HG02884 (cell line): ENCODE results near the gene HPRT1.

ENCODE experiments used
- ATAC-seq: cut with Tn5 transposase; IDR thresholded peaks from one replicate; pipeline ENCODE4 v1.9.1; 2021; ENCODE audit warnings: mild to moderate bottlenecking, moderate library complexity; ENCODE audit not compliant: unreplicated experiment

Gene HPRT1

GRCh38 chrX:134472041-134472440 lies 12.1 kb downstream of the HPRT1 start:
- ATAC-seq: no peak

- no peak for ATAC-seq
These were observed 16.3 kb downstream of the HPRT1 start for GRCh38 chrX:134476284-134476683.

DNA sequence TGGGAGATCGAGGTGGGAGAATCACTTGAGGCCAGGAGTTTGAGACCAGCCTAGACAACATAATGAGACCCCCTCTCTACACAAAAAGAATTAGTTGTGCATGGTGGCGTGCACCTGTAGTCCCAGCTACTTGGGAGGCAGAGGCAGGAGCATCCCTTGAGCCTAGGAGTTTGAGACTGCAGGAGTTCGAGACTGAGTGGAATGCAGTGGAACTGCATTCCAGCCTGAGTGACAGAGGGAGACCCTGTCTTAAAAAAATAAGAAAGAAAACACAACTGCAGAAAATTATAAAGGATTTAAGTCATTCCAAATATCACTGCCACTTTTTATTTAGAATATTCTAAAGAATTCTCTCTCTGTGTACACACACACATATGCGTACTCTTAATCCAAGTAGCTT lies 18.4 kb downstream of the HPRT1 start:
- ATAC-seq: no peak

DNA sequence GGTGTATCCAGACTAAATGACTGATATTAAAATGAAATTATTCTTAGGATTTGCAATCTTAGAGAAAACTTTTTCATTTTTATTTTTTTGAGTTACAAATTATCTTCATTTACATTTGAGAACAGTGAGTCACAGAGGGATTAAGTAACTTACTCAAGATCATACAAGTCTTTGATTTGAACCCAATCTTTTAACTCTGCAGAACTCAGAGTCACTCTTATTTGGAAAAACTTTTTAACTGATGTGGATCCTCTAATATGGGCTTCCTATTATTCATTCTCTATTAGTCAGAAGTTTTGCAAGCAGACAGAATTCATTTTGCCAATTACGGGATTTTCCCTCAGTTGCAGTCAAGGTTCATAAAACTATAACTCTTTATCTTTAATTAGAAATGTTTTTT lies 20.1 kb downstream of the HPRT1 start:
- ATAC-seq: no peak

DNA sequence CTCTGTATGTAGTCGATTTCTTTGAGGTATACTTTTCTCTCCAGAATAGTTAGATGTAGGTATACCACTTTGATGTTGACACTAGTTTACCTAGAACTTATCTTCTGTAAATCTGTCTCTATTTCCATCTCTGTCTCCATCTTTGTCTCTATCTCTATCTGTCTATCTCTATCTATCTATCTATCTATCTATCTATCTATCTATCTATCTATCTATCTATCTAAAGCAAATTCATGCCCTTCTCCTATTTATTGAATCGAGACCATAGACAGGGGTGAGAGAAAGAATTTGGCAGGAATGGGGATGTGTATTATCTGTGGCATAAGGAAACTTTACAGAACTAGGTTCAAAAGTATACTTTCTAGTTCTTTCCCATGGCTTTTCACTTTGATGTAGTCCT lies 21.4 kb downstream of the HPRT1 start:
- ATAC-seq: no peak

DNA sequence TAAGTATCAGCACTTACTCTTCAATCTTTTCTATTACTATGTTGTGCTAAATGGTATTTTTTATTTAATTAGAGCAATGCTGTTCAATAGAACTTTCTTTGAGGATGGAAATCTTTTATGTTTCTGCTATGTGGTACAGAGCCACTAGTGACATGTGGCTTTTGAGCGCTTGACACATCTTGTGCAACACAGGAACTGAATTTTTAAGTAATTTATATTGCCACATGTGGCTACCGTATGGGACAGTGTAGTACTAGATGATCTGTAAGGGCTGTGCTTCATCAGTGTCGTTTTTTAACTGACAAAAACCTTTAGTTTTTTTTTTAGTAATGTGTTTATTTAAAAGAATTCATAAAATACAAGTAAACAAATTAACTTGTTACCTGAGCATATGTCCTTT lies 22.4 kb downstream of the HPRT1 start:
- ATAC-seq: no peak

DNA sequence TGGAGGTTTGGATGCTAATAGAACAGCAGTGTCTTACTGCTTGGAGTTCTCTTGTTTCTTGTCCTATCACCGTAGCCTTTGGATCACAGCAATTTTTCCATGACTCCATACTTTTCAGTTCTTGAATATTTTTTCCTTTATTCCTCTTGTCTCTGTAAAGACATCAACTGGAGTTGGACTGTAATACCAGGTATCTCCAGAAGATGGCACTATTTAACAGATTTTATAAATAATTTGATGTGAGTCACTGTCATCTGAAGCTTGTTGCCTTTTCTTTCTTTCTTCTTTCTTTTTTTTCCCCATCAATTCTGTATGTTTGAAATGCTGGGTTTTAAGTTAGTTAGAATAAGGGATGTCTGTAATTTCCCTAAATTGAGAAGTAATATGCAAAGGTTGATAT lies 24.1 kb downstream of the HPRT1 start:
- ATAC-seq: no peak

- no peak for ATAC-seq
These were observed 42.0 kb downstream of the HPRT1 start for GRCh38 chrX:134501941-134502340.

DNA sequence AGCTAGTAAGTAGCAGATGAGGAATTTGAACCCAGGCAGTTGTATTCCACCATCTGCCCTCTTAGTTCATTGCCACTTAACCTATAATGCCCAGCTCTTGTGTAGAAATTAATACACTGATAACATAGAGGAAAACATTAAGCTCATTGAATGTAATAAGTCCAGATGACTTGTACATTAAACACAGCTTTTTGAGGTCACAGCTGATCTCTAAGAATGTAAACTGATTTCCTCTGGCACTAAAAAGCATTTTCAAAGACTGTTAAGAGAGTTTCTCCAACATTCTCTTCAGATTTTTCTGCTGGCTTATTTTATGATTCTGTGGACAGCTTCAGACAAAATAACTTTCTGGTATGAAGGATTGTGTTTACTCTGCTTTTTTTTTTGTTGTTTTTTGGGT lies 42.7 kb downstream of the HPRT1 start:
- ATAC-seq: no peak

DNA sequence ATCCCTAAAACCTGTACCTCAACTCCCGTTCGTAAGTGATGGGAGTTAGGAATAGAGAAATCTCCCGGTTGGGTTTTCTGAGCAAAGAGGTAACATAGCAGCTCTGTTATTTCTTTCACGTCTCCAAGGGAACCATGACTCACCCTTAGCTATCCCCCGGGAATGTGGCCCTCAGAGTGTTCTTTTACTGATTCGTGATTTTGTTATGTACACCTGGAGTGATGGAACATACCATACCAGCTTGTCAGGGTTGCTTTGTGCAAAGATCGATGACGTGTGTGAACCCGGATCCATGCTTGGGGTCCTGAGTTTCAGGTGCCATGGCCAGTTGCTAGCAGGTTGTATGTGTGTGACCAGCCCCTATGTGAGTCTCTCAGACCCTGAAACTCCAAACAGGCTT lies 52.6 kb downstream of the HPRT1 start:
- ATAC-seq: no peak

DNA sequence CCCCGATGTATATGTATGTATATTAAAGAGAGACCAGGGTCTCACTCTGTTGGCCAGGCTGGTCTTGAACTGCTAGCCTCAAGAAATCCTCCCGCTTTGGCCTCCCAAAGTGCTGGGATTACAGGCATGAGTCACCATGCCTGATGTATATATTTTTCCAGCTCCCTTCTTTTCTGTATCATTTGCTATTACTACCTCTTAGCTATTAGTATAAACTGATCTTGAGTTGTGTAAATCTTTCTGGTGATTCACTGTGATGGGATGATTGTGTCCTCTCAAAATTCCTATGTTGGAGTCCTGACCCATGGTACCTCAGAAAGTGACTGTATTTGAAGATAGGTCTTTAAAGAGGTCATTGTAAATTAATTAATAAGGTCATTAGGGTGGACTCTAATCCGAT lies 53.1 kb downstream of the HPRT1 start:
- ATAC-seq: no peak

- ATAC-seq: no peak
These were observed 61.0 kb downstream of the HPRT1 start for GRCh38 chrX:134520860-134521390.

DNA sequence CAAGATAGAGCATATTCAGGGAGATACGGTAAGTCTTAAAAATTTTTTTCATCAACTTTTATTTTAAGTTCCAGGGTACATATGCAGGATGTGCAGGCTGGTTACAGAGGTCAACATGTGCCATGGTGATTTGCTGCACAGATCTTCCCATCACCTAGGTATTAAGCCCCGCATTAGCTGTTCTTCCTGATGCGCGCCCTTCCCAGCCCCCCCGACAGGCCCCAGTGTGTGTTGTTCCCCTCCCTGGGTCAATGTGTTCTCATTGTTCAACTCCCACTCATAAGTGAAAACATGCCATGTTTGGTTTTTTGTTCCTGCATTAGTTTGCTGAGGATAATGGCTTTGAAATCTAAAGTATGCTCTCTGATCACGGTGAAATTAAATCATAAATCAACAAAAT lies 64.2 kb downstream of the HPRT1 start:
- no peak for ATAC-seq

DNA sequence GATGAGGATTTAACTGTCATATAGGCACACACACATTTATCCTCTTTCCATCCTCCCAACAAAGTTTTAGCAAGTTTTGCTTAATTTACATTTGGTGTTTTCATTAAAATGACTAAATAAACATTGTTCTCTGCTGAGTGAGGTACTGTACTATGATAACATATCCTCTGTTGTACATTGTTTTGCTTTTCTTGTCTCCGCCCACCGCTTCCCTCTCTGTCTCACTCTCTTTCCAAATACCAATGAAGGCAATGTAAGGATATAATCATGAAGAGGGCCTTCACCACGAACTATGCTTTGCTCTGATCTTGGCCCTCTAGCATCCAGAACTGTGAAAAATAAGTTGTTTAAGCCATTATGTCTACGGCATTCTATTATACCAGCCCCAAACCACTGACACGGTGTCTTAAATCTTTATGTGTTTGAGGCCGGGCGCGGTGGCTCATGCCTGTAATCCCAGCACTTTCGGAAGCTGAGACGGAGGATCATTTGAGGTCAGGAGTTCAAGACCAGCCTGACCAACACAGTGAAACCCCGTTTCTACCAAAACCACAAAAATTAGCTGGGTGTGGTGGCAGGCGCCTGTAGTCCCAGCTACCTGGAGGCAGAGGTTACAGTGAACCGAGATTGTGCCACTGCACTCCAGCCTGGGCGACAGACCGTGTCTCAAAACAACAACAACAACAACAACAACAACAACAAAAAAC lies 65.3 kb downstream of the HPRT1 start:
- ATAC-seq: no peak

- ATAC-seq: no peak
These were observed 66.4 kb downstream of the HPRT1 start for GRCh38 chrX:134526399-134526798.

DNA sequence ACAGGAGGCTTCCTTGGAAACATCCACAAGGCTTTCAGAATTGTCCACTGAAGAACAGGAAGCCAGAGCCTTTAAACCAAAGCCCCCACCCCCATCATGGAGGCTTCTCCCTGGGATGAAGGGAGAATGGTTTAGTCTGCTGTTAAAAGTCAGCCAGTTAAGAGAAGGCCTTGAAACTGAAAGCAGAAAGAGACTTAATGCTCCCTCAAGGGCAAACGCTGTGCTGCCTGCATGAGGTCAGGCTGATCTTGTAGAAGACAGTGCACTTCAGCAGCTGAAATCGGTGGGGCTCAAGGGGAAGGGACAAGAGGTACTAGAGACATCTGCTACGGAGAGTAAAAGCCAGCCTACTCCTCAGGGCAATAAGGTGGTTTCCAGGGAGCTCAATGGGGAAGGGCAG lies 69.0 kb downstream of the HPRT1 start:
- ATAC-seq: no peak

DNA sequence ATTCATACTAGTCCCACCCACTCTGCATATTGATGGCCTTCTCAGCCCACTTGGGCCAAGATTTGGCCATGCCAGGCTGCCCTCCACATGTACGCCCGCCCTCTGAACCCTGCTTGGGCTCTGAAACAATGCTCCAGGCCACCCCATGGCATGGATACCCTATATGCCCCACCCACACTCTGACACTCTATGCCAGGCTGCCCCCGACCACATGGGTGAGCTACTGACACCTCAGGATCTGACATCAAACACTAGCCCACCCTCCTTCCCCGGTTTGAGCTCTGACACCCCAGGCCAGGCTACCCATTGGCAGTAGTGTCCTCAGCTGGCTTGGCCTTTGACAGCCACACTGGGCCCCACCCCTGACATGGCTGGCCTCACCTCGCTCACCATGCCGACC lies 69.5 kb downstream of the HPRT1 start:
- ATAC-seq: no peak

- ATAC-seq: no peak
These were observed 70.9 kb downstream of the HPRT1 start for GRCh38 chrX:134530845-134531244.

- ATAC-seq: no peak
These were observed 73.4 kb downstream of the HPRT1 start for GRCh38 chrX:134533352-134533751.

- ATAC-seq: no peak
These were observed 74.0 kb downstream of the HPRT1 start for GRCh38 chrX:134533952-134534351.

DNA sequence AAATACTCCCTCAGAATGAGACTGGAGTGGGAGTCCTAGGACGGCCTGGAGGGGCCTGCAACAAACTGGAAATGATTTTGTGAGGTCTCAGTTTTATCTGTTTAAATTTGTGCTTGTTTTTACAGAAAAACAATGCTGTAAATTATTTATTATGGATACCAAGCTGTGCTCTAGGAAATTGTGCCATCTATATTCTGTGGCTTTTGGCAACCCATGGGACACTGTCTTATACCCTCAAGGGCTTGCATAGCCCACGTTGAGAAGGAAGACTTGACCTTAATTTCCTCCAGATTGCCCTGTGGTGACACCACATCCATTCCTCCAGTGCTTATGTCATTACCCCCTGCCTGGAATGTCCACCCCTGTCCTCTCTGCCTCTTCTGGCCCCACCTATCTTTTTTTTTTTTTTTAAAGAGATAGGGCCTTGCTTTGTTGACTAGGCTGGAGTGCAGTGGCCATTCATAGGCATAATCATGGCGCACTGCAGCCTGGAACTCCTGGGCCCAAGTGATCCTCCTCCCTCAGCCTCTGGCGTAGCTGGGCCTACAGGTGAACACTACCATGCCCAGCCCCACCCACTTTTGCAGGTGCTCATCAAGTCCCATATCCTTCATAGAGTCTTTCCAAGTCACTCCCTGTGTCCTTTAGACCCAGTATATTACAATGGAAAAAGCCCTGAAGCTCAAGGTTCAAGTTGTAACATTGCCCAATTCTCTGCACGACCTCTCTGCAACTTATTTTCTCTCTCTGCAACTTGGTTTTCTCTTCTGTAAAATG lies 77.4 kb downstream of the HPRT1 start:
- no peak for ATAC-seq

GRCh38 chrX:134538316-134538715 lies 78.4 kb downstream of the HPRT1 start:
- ATAC-seq: no peak
